H1 (cell line): Measurements from ENCODE around the gene ANKRD11. TPM values are rescaled to one million over a fixed set of nuclear protein-coding genes. Genes with fewer than 3 reads are reported as not detected.

Experiments used
- CTCF ChIA-PET: fragments of 300-600 bp; sonication (Branson Sonifier 250); formaldehyde crosslinking; loops from one replicate; lab custom pipeline; 2021; ENCODE audit not compliant: partially characterized antibody; lab: Charles Lee
- POLR2A ChIA-PET: fragments of 300-600 bp; sonication (Branson Sonifier 250); formaldehyde crosslinking; loops from one replicate; lab custom pipeline; 2021; ENCODE audit warnings: inconsistent platforms; ENCODE audit not compliant: partially characterized antibody; lab: Charles Lee
- DNase-seq, 2 experiments: peaks; one replicate each; pipeline versions ENCODE4 v3.0.0 to v3.0.0-alpha.2; 2010 to 2022; ENCODE audit warnings: low spot score in 2 of 2, low read depth in 1 of 2, mixed read lengths in 1 of 2
- FAIRE-seq: peaks from 2 replicates; lab custom pipeline; 2011; peaks lifted over from hg19 to GRCh38; lab: Jason Lieb, UNC
- H2AFZ ChIP-seq: 2 replicates; pipeline ENCODE4 v1.8.1; 2012; ENCODE audit warnings: low read length, inconsistent platforms
- H2AK5ac ChIP-seq: 2 replicates; pipeline ENCODE4 v1.6.1; 2013; ENCODE audit warnings: low read depth, low read length
- H2BK120ac ChIP-seq: replicated peaks from 2 replicates; pipeline ENCODE3; 2013; ENCODE audit warnings: low read depth, low read length, inconsistent platforms
- H2BK12ac ChIP-seq: 2 replicates; pipeline ENCODE4 v1.6.1; 2013; ENCODE audit warnings: low read depth, low read length
- H2BK15ac ChIP-seq: 2 replicates; pipeline ENCODE4 v1.6.1; 2013; ENCODE audit warnings: low read length
- H2BK20ac ChIP-seq: 2 replicates; pipeline ENCODE4 v1.6.1; 2013; ENCODE audit warnings: low read length
- H2BK5ac ChIP-seq: 2 replicates; pipeline ENCODE4 v1.6.1; 2013; ENCODE audit warnings: low read depth, low read length
- H3K14ac ChIP-seq: 2 replicates; pipeline ENCODE4 v1.6.1; 2013; ENCODE audit warnings: inconsistent platforms; ENCODE audit not compliant: insufficient read length
- H3K18ac ChIP-seq: 2 replicates; pipeline ENCODE4 v1.6.1; 2013; ENCODE audit warnings: low read length; ENCODE audit errors: extremely low read depth
- H3K23ac ChIP-seq: 2 replicates; pipeline ENCODE4 v1.6.1; 2013; ENCODE audit warnings: inconsistent platforms; ENCODE audit not compliant: insufficient read length
- H3K23me2 ChIP-seq: 2 replicates; pipeline ENCODE4 v1.6.1; 2013; ENCODE audit warnings: low read depth, low read length
- H3K27ac ChIP-seq: 2 replicates; pipeline ENCODE4 v1.6.1; 2011; ENCODE audit warnings: low read depth, low read length, inconsistent platforms
- H3K27me3 ChIP-seq, 4 experiments: replicated peaks in 1 of 4; 1 replicate in 1 of 4; 2 replicates in 3 of 4; pipeline versions ENCODE4 v1.6.1 to v1.8.1; 2011 to 2013; ENCODE audit warnings: low read length in 3 of 4, mild to moderate bottlenecking in 3 of 4, inconsistent platforms in 2 of 4, mixed read lengths in 2 of 4, moderate library complexity in 1 of 4; ENCODE audit not compliant: control insufficient read depth in 3 of 4, insufficient read depth in 3 of 4; ENCODE audit errors: extremely low read depth in 1 of 4
- H3K36me3 ChIP-seq, 4 experiments: 2 replicates each; pipeline versions ENCODE4 v1.6.1 to v1.8.1; 2011 to 2013; ENCODE audit warnings: mild to moderate bottlenecking in 4 of 4, low read length in 3 of 4, moderate library complexity in 2 of 4, control low read depth in 1 of 4, inconsistent platforms in 1 of 4; ENCODE audit not compliant: insufficient read depth in 4 of 4, control insufficient read depth in 2 of 4
- H3K4ac ChIP-seq: replicated peaks from 2 replicates; pipeline ENCODE3; 2013; ENCODE audit warnings: low read length, low read depth, mixed read lengths, inconsistent platforms; ENCODE audit not compliant: insufficient read length
- H3K4me1 ChIP-seq, 4 experiments: replicated peaks in 1 of 4; 1 replicate in 1 of 4; 2 replicates in 3 of 4; pipeline versions ENCODE4 v1.6.1 to v1.8.1; 2011 to 2013; ENCODE audit warnings: low read length in 3 of 4, inconsistent platforms in 2 of 4, mixed read lengths in 1 of 4; ENCODE audit not compliant: insufficient read depth in 4 of 4, control insufficient read depth in 3 of 4
- H3K4me2 ChIP-seq, 2 experiments: 2 replicates each; pipeline versions ENCODE4 v1.6.1 to v1.8.1; 2011 to 2013; ENCODE audit warnings: low read depth in 2 of 2, low read length in 2 of 2, control low read depth in 1 of 2, inconsistent platforms in 1 of 2, mild to moderate bottlenecking in 1 of 2; ENCODE audit not compliant: insufficient read depth in 1 of 2
- H3K4me3 ChIP-seq, 4 experiments: fragments of 200-600, 300-600 bp in 1 of 4; sonication (generic), shearing (Covaris generic), sonication (Bioruptor Twin) in 1 of 4; 2 replicates each; pipeline versions ENCODE4 v1.5.1 to v1.8.1; 2011 to 2016; ENCODE audit warnings: low read length in 4 of 4, low read depth in 3 of 4, control low read depth in 2 of 4, inconsistent platforms in 2 of 4, mild to moderate bottlenecking in 2 of 4, mixed read lengths in 1 of 4, moderate library complexity in 1 of 4; ENCODE audit not compliant: insufficient read depth in 2 of 4; ENCODE audit errors: extremely low read depth in 1 of 4
- H3K56ac ChIP-seq: replicated peaks from 2 replicates; pipeline ENCODE3; 2013; ENCODE audit warnings: low read depth, mild to moderate bottlenecking, mixed read lengths, low read length, inconsistent platforms; ENCODE audit not compliant: insufficient read length
- H3K79me1 ChIP-seq: 2 replicates; pipeline ENCODE4 v1.6.1; 2013; ENCODE audit warnings: low read depth, low read length, control low read depth
- H3K79me2 ChIP-seq, 2 experiments: 2 replicates each; pipeline versions ENCODE4 v1.6.1 to v1.8.1; 2012 to 2013; ENCODE audit warnings: low read length in 2 of 2, mild to moderate bottlenecking in 2 of 2, inconsistent platforms in 1 of 2; ENCODE audit not compliant: insufficient read depth in 2 of 2, control insufficient read depth in 1 of 2
- H3K9ac ChIP-seq, 4 experiments: replicated peaks in 1 of 4; 1 replicate in 1 of 4; 2 replicates in 3 of 4; pipeline versions ENCODE4 v1.6.1 to v1.8.1; 2011 to 2013; ENCODE audit warnings: low read depth in 3 of 4, low read length in 3 of 4, control low read depth in 2 of 4, mild to moderate bottlenecking in 2 of 4, moderate library complexity in 2 of 4, inconsistent platforms in 1 of 4; ENCODE audit errors: extremely low read depth in 1 of 4
- H3K9me3 ChIP-seq, 2 experiments: 2 replicates each; pipeline versions ENCODE4 v1.6.1 to v1.8.1; 2012 to 2013; ENCODE audit warnings: mild to moderate bottlenecking in 2 of 2, moderate library complexity in 2 of 2, control low read depth in 1 of 2, inconsistent platforms in 1 of 2, low read depth in 1 of 2, low read length in 1 of 2, mixed read lengths in 1 of 2; ENCODE audit not compliant: insufficient read depth in 2 of 2
- H4K20me1 ChIP-seq, 2 experiments: replicated peaks in 1 of 2; 2 replicates each; pipeline versions ENCODE3 to v1.8.1; 2011 to 2013; ENCODE audit warnings: inconsistent platforms in 2 of 2, low read length in 2 of 2, mild to moderate bottlenecking in 1 of 2; ENCODE audit not compliant: insufficient read depth in 2 of 2, control insufficient read depth in 1 of 2
- H4K5ac ChIP-seq: 2 replicates; pipeline ENCODE4 v1.6.1; 2013; ENCODE audit warnings: low read length, low read depth, mixed read lengths, inconsistent platforms; ENCODE audit not compliant: insufficient read length
- H4K8ac ChIP-seq: 2 replicates; pipeline ENCODE4 v1.8.0; 2013; ENCODE audit warnings: mild to moderate bottlenecking, moderate library complexity, low read length, inconsistent platforms; ENCODE audit not compliant: insufficient read depth; ENCODE audit errors: extremely low read depth
- H4K91ac ChIP-seq: replicated peaks from 2 replicates; pipeline ENCODE3; 2013; ENCODE audit warnings: low read length, mixed read lengths, inconsistent platforms; ENCODE audit not compliant: insufficient read length
- RNF2 ChIP-seq: fragments of 200-900, 300-1000 bp; sonication (generic); IDR thresholded peaks from 2 replicates; pipeline ENCODE4 v1.7.1; 2016; ENCODE audit warnings: borderline replicate concordance, low read depth, mild to moderate bottlenecking, antibody characterized with exemption, low read length; ENCODE audit not compliant: poor library complexity, severe bottlenecking; ENCODE audit errors: missing control alignments
- SP2 ChIP-seq: IDR thresholded peaks from 2 replicates; pipeline ENCODE4 v1.6.1; 2012; ENCODE audit warnings: mild to moderate bottlenecking, low read length, inconsistent platforms
- WGBS, 2 experiments: shearing (Covaris generic) in 1 of 2; methylation state at CpG; one replicate each; pipeline versions ENCODE4 v1.1.6 to v1.1.7; 2013 to 2015; ENCODE audit warnings: low lambda C conversion rate in 2 of 2, mixed read lengths in 2 of 2, inconsistent platforms in 1 of 2, low coverage in 1 of 2, missing lambda C conversion rate in 1 of 2; ENCODE audit not compliant: insufficient replicate concordance in 2 of 2, insufficient coverage in 1 of 2, insufficient read length in 1 of 2; ENCODE audit errors: extremely low coverage in 1 of 2, missing lambda C conversion rate in 1 of 2; 5-methylcytosine and 5-hydroxymethylcytosine counted together
- polyA plus RNA-seq, 7 experiments: library from polyadenylated mRNA; depleted of rRNA in 3 of 7; stranded (reverse) in 5 of 7; unstranded in 2 of 7; fragments of >200 nt in 5 of 7; fragments of 200-250 nt in 2 of 7; gene quantifications; 1 replicate in 5 of 7; 2 replicates in 1 of 7; 4 replicates in 1 of 7; pipeline versions ENCODE4 v1.2.1 to v1.2.3, GENCODE V29; 2011 to 2013; ENCODE audit warnings: missing spikeins in 2 of 7, mixed read lengths in 2 of 7
- total RNA-seq: library from RNA; stranded (reverse); fragmentation: NEBNext Ultra II Directional; extraction: Animal tissue kit (Norgen Biotek cat#: 25700); gene quantifications from 2 replicates; pipeline ENCODE4 v1.2.1, GENCODE V29; 2021

Gene ANKRD11
- total and polyA plus RNA-seq, 2 of the 8 experiments (the other 6 are each of a cell fraction or from before 2014, with no cell fraction given), result 46.5 to 142 TPM

DNA sequence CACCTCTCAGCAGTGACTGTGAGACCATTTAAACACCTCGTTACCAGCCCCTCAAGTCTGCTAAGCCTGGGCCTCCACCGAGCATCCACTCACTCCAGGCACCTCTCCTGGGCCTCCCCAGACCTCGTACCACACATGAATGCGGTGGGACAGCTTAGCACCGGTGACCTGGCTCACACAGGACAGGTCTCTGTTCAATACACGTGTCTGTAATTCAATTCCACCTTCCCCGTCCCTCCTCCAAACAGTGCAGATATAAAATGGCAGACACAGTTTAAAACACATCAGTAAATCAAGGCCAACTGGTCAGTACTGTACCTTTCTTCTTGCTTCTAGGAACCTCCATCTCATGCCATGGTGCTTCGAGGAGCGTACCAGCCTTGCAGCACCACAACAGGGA, 199.0 kb downstream of the ANKRD11 start:
- POLR2A ChIA-PET, result interaction anchor here (0.6 to 4.1 kb wide), 7 partner anchors 10 to 273 kb away, joined by 3 to 15 read pairs (median 4); partner anchors contain the start of gene SPG7
- 59% methylated on average over 9 of the region's 9 CpGs; no CpG with 5 or more reads in 1 of the 2 experiments for WGBS, 2 experiments

More for the DNA sequence above, 199.0 kb downstream of the ANKRD11 start:
- H3K4me2 ChIP-seq, result peak overlapping the region; percentile 71 to 74
- peaks cover 16 to 58% (median 55%) of the 10 kb centered on the region in 4 experiments for H3K4me1 ChIP-seq
- peak overlapping the region; percentile 99 for H2BK15ac ChIP-seq
- peaks cover 2% of the 10 kb centered on the region; the same call in 1 of the 2 replicates for H3K23me2 ChIP-seq
- H4K20me1 ChIP-seq, result peaks cover 25 to 27% of the 10 kb centered on the region in 2 experiments
- FAIRE-seq (no peak), DNase-seq (no peak)
- H3K9ac ChIP-seq, result peak overlapping the region in 2 of 4 experiments; percentile 34 to 45; a peak in 4 of 7 replicates
- H2BK120ac ChIP-seq, result peak overlapping the region; percentile 13
- peak overlapping the region; percentile 99 for H4K91ac ChIP-seq
- H3K56ac ChIP-seq, result no peak overlapping the region
- peak overlapping the region; percentile 58 for H4K8ac ChIP-seq
- no peaks in the 10 kb centered on the region for H3K27me3 ChIP-seq
- TF ChIP-seq SP2, result no peak
- no peak for TF ChIP-seq RNF2
- peak overlapping the region; percentile 92 for H2AK5ac ChIP-seq
- H3K18ac ChIP-seq, result peak overlapping the region; percentile 82
- peak overlapping the region in 2 of 4 experiments; percentile 19 to 35; a peak in 3 of 8 replicates for H3K4me3 ChIP-seq
- H2BK5ac ChIP-seq, result peak overlapping the region; percentile 99
- peak overlapping the region; percentile 61 for H3K4ac ChIP-seq
- H2BK12ac ChIP-seq, result peak overlapping the region; percentile 99
- H3K79me2 ChIP-seq, result peaks cover 0 to 54% of the 10 kb centered on the region in 2 experiments; a peak in 2 of 4 replicates
- H3K27ac ChIP-seq, result peak overlapping the region; percentile 72
- H3K14ac ChIP-seq, result no peak overlapping the region
- peaks cover 10 to 20% (median 14%) of the 10 kb centered on the region in 4 experiments; a peak in 7 of 8 replicates for H3K36me3 ChIP-seq
- no peaks in the 10 kb centered on the region for H3K9me3 ChIP-seq
- peak overlapping the region; percentile 88 for H2BK20ac ChIP-seq
- CTCF ChIA-PET, result interaction anchor here (0.7 to 4.2 kb wide), 7 partner anchors 17 to 274 kb away, joined by 3 to 42 read pairs (median 6); no protein-coding TSS in a partner anchor
- no peak overlapping the region for H3K23ac ChIP-seq
- peaks cover 13% of the 10 kb centered on the region for H3K79me1 ChIP-seq
- no peak overlapping the region for H2AFZ ChIP-seq
- H4K5ac ChIP-seq, result peak overlapping the region; percentile 75
